ENCODE measurements around the gene GPX2. TPM values are rescaled to one million over a fixed set of nuclear protein-coding genes. Genes with fewer than 3 reads are reported as not detected.

The GPX2 gene
- total and polyA plus RNA-seq, 10 of the 15 experiments (the other 5 are each of a cell fraction or from before 2014, with no cell fraction given) = not detected

DNA sequence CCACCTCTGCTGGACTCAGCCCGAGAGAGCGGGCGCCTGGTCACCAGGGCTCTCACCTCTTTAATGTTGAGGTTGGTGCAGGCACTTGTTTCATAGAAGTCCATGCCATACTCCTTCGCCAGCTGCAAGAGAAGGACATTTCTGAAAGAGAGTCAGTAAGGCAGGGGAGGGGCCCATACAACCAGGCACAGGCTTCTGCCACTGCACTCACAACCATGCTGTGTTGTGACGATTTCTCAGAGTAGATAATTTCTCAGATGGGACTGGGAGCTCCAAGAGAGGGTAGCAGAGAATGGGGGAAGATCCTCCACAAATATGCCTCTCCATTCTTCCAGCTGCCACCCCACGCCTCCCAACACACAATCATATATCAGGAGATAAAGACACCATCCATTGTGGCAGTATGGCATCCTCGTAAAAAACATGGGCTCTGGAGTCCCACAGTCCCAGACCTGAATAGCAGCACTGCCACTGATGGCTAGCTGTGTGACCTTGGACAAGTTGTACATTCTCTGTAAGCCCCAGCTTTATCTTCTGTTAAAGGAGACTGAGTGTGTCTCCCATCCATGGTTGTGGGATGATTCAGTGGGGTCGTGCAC is 6.2 kb upstream of the GPX2 start:
- H3K4me2 ChIP-seq (ENCODE audit: control insufficient read depth, insufficient read depth) = no peak overlapping the region
- ChIA-PET CTCF (no interaction called here), SMC1A (ENCODE audit: uncharacterized antibody, unreplicated experiment) (no interaction called here), RAD21 (ENCODE audit: unreplicated experiment) (no interaction called here), POLR2A (interaction anchor here (0.6 kb wide), 1 partner anchor 404 kb away, joined by 3 read pairs; no protein-coding TSS in a partner anchor)
- H2AFZ ChIP-seq (ENCODE audit: control insufficient read depth, low read depth, low read length) = no peak overlapping the region
- H3K9me3 ChIP-seq (replicated peaks; ENCODE audit: control insufficient read depth, insufficient read depth, low read length) = no peaks in the 10 kb centered on the region
- TF ChIP-seq PBX3 (IDR thresholded peaks at IDR 0.05; ENCODE audit: insufficient replicate concordance, low read depth, low read length) (no peak), NFIC (IDR thresholded peaks at IDR 0.05; ENCODE audit: low read depth, low read length) (no peak), BACH1 (IDR thresholded peaks at IDR 0.05; ENCODE audit: borderline replicate concordance) (no peak)
- TF ChIP-seq, protein P1, sequence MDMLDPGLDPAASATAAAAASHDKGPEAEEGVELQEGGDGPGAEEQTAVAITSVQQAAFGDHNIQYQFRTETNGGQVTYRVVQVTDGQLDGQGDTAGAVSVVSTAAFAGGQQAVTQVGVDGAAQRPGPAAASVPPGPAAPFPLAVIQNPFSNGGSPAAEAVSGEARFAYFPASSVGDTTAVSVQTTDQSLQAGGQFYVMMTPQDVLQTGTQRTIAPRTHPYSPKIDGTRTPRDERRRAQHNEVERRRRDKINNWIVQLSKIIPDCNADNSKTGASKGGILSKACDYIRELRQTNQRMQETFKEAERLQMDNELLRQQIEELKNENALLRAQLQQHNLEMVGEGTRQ (IDR thresholded peaks at IDR 0.05; ENCODE audit: borderline replicate concordance, low read depth, low read length) = no peak
- TF ChIP-seq, protein P2, sequence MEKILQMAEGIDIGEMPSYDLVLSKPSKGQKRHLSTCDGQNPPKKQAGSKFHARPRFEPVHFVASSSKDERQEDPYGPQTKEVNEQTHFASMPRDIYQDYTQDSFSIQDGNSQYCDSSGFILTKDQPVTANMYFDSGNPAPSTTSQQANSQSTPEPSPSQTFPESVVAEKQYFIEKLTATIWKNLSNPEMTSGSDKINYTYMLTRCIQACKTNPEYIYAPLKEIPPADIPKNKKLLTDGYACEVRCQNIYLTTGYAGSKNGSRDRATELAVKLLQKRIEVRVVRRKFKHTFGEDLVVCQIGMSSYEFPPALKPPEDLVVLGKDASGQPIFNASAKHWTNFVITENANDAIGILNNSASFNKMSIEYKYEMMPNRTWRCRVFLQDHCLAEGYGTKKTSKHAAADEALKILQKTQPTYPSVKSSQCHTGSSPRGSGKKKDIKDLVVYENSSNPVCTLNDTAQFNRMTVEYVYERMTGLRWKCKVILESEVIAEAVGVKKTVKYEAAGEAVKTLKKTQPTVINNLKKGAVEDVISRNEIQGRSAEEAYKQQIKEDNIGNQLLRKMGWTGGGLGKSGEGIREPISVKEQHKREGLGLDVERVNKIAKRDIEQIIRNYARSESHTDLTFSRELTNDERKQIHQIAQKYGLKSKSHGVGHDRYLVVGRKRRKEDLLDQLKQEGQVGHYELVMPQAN (conservative IDR thresholded peaks at IDR 0.05) = no peak
- H3K27me3 ChIP-seq (replicated peaks in 1 of 2; ENCODE audit: control insufficient read depth in 2 of 2, insufficient read depth in 2 of 2, low read length in 1 of 2) = no peaks in the 10 kb centered on the region
- no peak for DNase-seq (ENCODE audit: low read depth, low spot score)
- in situ Hi-C loops (cut with MboI) (no loop called here), intact Hi-C loops (cut with micrococcal nuclease; ENCODE audit: unreplicated experiment) (no loop called here)
- peaks cover 19% of the 10 kb centered on the region for H3K4me1 ChIP-seq (ENCODE audit: control insufficient read depth, insufficient read depth, low read length)
- no peak for ATAC-seq
- no TSS peak for BruUV-seq (replicated peaks)
- no peaks in the 10 kb centered on the region for H4K20me1 ChIP-seq (ENCODE audit: control insufficient read depth, insufficient read depth)
- FAIRE-seq = no peak
- H3K27ac ChIP-seq (ENCODE audit: control insufficient read depth, insufficient read depth) = no peak overlapping the region
- H3K79me2 ChIP-seq (ENCODE audit: control insufficient read depth, insufficient read depth, low read length) = no peaks in the 10 kb centered on the region
- H3K36me3 ChIP-seq (ENCODE audit: control insufficient read depth in 2 of 2, insufficient read depth in 2 of 2, low read length in 1 of 2) = no peaks in the 10 kb centered on the region
- no peak overlapping the region for H3K4me3 ChIP-seq
- H3K9ac ChIP-seq (ENCODE audit: control insufficient read depth, insufficient read depth, low read length) = no peak overlapping the region
- 92% methylated on average over 8 of the region's 8 CpGs for WGBS (ENCODE audit: insufficient coverage, insufficient replicate concordance, low lambda C conversion rate, missing lambda C conversion rate)

All from GM12878 (cell line).